Suppressor macrophage (primary cell): Measurements from ENCODE around the gene UIMC1.
"Not testable (repeated sequence)": the region's sequence is repeated elsewhere in the genome, so short reads cannot be mapped to it uniquely, and the experiment has no call there.

Experiments
- DNase-seq, 4 experiments: peaks; one replicate each; pipeline ENCODE4 v3.0.0-alpha.2; 2020 to 2022

UIMC1 gene

GRCh38 chr5:176882567-176882903 lies 124.0 kb downstream of the UIMC1 start:
- DNase-seq = no peak

GRCh38 chr5:176881816-176882566 lies 124.6 kb downstream of the UIMC1 start:
- no peak for DNase-seq

GRCh38 chr5:176881021-176881749 lies 125.4 kb downstream of the UIMC1 start:
- DNase-seq = no peak

- DNase-seq = no peak
Observed at GRCh38 chr5:176880366-176881020, 126.1 kb downstream of the UIMC1 start.

- DNase-seq = no peak
Observed at GRCh38 chr5:176879663-176880361, 126.8 kb downstream of the UIMC1 start.

GRCh38 chr5:176878906-176879662 lies 127.5 kb downstream of the UIMC1 start:
- no peak for DNase-seq

GRCh38 chr5:176878463-176878862 lies 128.1 kb downstream of the UIMC1 start:
- no peak for DNase-seq

- no peak for DNase-seq
Observed at GRCh38 chr5:176877793-176878331, 128.7 kb downstream of the UIMC1 start.

GRCh38 chr5:176876506-176877431 lies 129.8 kb downstream of the UIMC1 start:
- DNase-seq = peak in 2 of 4 experiments; percentile 24 to 38

GRCh38 chr5:176875783-176876505 lies 130.6 kb downstream of the UIMC1 start:
- DNase-seq = peak in 2 of 4 experiments; percentile 42 to 56

GRCh38 chr5:176875014-176875550 lies 131.5 kb downstream of the UIMC1 start:
- peak in 2 of 4 experiments; percentile 27 to 33 for DNase-seq

GRCh38 chr5:176874198-176874780 lies 132.3 kb downstream of the UIMC1 start:
- peak in 2 of 4 experiments; percentile 23 to 43 for DNase-seq

GRCh38 chr5:176873541-176874172 lies 132.9 kb downstream of the UIMC1 start:
- peak in 1 of 4 experiments; percentile 32 for DNase-seq

- DNase-seq = peak in 1 of 4 experiments; percentile 42
Observed at GRCh38 chr5:176873011-176873410, 133.6 kb downstream of the UIMC1 start.

- not testable (repeated sequence) for DNase-seq
Observed at GRCh38 chr5:176872586-176872985, 134.0 kb downstream of the UIMC1 start.

GRCh38 chr5:176870644-176871043 lies 135.9 kb downstream of the UIMC1 start:
- not testable (repeated sequence) for DNase-seq

- peak in 1 of 4 experiments; percentile 31 for DNase-seq
Observed at GRCh38 chr5:176870110-176870591, 136.4 kb downstream of the UIMC1 start.

- peak in 1 of 4 experiments; percentile 24 for DNase-seq
Observed at GRCh38 chr5:176869501-176870109, 137.0 kb downstream of the UIMC1 start.
